WTC11 (cell line): ENCODE measurements around the gene MGMT. TPM values are rescaled to one million over a fixed set of nuclear protein-coding genes. Genes with fewer than 3 reads are reported as not detected.
A peak's percentile ranks its signal among the peaks of the same experiment; 100 is the strongest.

Source experiments
- ATAC-seq: fragments of 200-7000 bp; cut with Tn5 transposase; 2 replicates; pipeline ENCODE4 v1.10.0; 2021; ENCODE audit warnings: mild to moderate bottlenecking, moderate library complexity
- CTCF ChIA-PET: fragments of 300-600 bp; sonication (Branson Sonifier 250); formaldehyde crosslinking; loops from one replicate; lab custom pipeline; 2021; ENCODE audit warnings: antibody characterized with exemption; lab: Charles Lee
- POLR2A ChIA-PET: fragments of 350-600 bp; sonication (Branson Sonifier 250); formaldehyde crosslinking; loops from one replicate; lab custom pipeline; 2021; ENCODE audit warnings: antibody characterized with exemption; lab: Charles Lee
- DNase-seq: peaks from one replicate; pipeline ENCODE4 v3.0.0; 2021; ENCODE audit warnings: low spot score
- H3K27ac Mint-ChIP-seq: 2 replicates; pipeline ENCODE4 v1.8.0; 2021; ENCODE audit warnings: mixed read lengths
- H3K27me3 Mint-ChIP-seq: 2 replicates; pipeline ENCODE4 v1.8.0; 2021; ENCODE audit warnings: low read depth, mild to moderate bottlenecking, moderate library complexity, mixed read lengths
- H3K36me3 Mint-ChIP-seq: 2 replicates; pipeline ENCODE4 v1.8.0; 2021; ENCODE audit warnings: mixed read lengths
- H3K4me1 Mint-ChIP-seq: 2 replicates; pipeline ENCODE4 v1.8.0; 2022; ENCODE audit warnings: mixed read lengths
- H3K4me3 Mint-ChIP-seq: 2 replicates; pipeline ENCODE4 v1.8.0; 2021; ENCODE audit warnings: mild to moderate bottlenecking, moderate library complexity, mixed read lengths
- H3K9me3 Mint-ChIP-seq: 2 replicates; pipeline ENCODE4 v1.8.0; 2021; ENCODE audit warnings: mixed read lengths
- CREB1 ChIP-seq: sonication (generic); formaldehyde crosslinking; IDR thresholded peaks from 2 replicates; pipeline ENCODE4 v1.8.0; 2023; ENCODE audit warnings: mild to moderate bottlenecking, missing genetic modification reagents
- FOXP1 ChIP-seq: sonication (generic); formaldehyde crosslinking; IDR thresholded peaks from 2 replicates; pipeline ENCODE4 v1.8.0; 2022; ENCODE audit warnings: missing genetic modification reagents, mild to moderate bottlenecking, moderate library complexity, borderline replicate concordance
- GTF2I ChIP-seq: fragments of 250-450 bp; sonication (Bioruptor Pico); conservative IDR thresholded peaks from 2 replicates; pipeline ENCODE4 v1.4.0; 2021; ENCODE audit warnings: mild to moderate bottlenecking
- NFYB ChIP-seq: sonication (generic); formaldehyde crosslinking; conservative IDR thresholded peaks from 2 replicates; pipeline ENCODE4 v1.8.0; 2022; ENCODE audit warnings: low read depth, missing genetic modification reagents
- NR3C1 ChIP-seq: sonication (generic); formaldehyde crosslinking; conservative IDR thresholded peaks from 2 replicates; pipeline ENCODE4 v1.8.1; 2023; ENCODE audit warnings: low read depth, mild to moderate bottlenecking, missing genetic modification reagents
- OVOL2 ChIP-seq: fragments of 250-450 bp; sonication (Bioruptor Pico); IDR thresholded peaks from 2 replicates; pipeline ENCODE4 v1.9.0; 2021; ENCODE audit warnings: mild to moderate bottlenecking, borderline replicate concordance
- ZNF232 ChIP-seq: sonication (generic); formaldehyde crosslinking; IDR thresholded peaks from 2 replicates; pipeline ENCODE4 v1.8.0; 2022; ENCODE audit warnings: mild to moderate bottlenecking, missing genetic modification reagents
- total RNA-seq: library from RNA; stranded (reverse); gene quantifications from 3 replicates; pipeline ENCODE4 v1.2.3, GENCODE V29; 2021
- TF ChIP-seq, protein P1 (sequence below): sonication (generic); formaldehyde crosslinking; IDR thresholded peaks from 2 replicates; pipeline ENCODE4 v1.8.1; 2023; ENCODE audit warnings: mild to moderate bottlenecking, missing genetic modification reagents, borderline replicate concordance
- TF ChIP-seq, protein P2 (sequence below): sonication (generic); formaldehyde crosslinking; IDR thresholded peaks from 2 replicates; pipeline ENCODE4 v1.8.1; 2022; ENCODE audit warnings: mild to moderate bottlenecking, missing genetic modification reagents, moderate library complexity, borderline replicate concordance
- TF ChIP-seq, protein P3 (sequence below): sonication (generic); formaldehyde crosslinking; IDR thresholded peaks from 2 replicates; pipeline ENCODE4 v1.8.1; 2023; ENCODE audit warnings: mild to moderate bottlenecking, missing genetic modification reagents, moderate library complexity
- TF ChIP-seq, protein P4 (sequence below): sonication (generic); formaldehyde crosslinking; conservative IDR thresholded peaks from 2 replicates; pipeline ENCODE4 v1.8.1; 2023; ENCODE audit warnings: mild to moderate bottlenecking, low read depth, missing genetic modification reagents, moderate library complexity
- TF ChIP-seq, protein P5 (sequence below): sonication (generic); formaldehyde crosslinking; IDR thresholded peaks from 2 replicates; pipeline ENCODE4 v1.8.1; 2023; ENCODE audit warnings: mild to moderate bottlenecking, missing genetic modification reagents

Gene MGMT
- total RNA-seq, 1 experiment from 2014 or later = 11.8 TPM

DNA sequence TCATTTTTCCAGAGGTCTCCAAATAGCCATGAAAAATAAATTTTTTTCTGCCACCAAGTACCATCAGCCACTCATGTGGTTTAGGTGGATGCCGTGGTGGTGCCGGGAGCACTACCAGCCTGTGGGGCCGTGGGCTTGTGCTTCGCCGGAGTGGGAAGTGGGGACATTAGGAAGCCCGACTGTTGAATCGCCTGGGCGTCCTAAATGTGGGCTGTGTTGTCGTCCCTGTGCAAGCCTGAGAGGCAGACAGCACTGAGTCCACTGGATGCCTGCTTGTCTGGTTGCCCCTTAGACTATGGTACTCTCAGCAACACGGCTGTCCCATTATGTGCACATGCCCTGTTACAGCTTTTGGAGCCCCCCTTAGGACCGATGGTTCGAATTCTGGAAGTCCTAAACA, 59.9 kb downstream of the MGMT start:
- ChIA-PET CTCF (no interaction called here), POLR2A (no interaction called here)
- Mint-ChIP-seq H3K4me3 (no peak overlapping the region), H3K27ac (no peak overlapping the region), H3K9me3 (peaks cover 4% of the 10 kb centered on the region; the same call in 1 of the 2 replicates), H3K27me3 (no peaks in the 10 kb centered on the region), H3K36me3 (no peaks in the 10 kb centered on the region; the same call in 1 of the 2 replicates), H3K4me1 (peaks cover 30% of the 10 kb centered on the region)
- ATAC-seq = no peak
- TF ChIP-seq, protein P1, sequence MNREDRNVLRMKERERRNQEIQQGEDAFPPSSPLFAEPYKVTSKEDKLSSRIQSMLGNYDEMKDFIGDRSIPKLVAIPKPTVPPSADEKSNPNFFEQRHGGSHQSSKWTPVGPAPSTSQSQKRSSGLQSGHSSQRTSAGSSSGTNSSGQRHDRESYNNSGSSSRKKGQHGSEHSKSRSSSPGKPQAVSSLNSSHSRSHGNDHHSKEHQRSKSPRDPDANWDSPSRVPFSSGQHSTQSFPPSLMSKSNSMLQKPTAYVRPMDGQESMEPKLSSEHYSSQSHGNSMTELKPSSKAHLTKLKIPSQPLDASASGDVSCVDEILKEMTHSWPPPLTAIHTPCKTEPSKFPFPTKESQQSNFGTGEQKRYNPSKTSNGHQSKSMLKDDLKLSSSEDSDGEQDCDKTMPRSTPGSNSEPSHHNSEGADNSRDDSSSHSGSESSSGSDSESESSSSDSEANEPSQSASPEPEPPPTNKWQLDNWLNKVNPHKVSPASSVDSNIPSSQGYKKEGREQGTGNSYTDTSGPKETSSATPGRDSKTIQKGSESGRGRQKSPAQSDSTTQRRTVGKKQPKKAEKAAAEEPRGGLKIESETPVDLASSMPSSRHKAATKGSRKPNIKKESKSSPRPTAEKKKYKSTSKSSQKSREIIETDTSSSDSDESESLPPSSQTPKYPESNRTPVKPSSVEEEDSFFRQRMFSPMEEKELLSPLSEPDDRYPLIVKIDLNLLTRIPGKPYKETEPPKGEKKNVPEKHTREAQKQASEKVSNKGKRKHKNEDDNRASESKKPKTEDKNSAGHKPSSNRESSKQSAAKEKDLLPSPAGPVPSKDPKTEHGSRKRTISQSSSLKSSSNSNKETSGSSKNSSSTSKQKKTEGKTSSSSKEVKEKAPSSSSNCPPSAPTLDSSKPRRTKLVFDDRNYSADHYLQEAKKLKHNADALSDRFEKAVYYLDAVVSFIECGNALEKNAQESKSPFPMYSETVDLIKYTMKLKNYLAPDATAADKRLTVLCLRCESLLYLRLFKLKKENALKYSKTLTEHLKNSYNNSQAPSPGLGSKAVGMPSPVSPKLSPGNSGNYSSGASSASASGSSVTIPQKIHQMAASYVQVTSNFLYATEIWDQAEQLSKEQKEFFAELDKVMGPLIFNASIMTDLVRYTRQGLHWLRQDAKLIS (CRISPR knock-in tag) = no peak
- no peak for TF ChIP-seq GTF2I (CRISPR knock-in tag)
- TF ChIP-seq, protein P2, sequence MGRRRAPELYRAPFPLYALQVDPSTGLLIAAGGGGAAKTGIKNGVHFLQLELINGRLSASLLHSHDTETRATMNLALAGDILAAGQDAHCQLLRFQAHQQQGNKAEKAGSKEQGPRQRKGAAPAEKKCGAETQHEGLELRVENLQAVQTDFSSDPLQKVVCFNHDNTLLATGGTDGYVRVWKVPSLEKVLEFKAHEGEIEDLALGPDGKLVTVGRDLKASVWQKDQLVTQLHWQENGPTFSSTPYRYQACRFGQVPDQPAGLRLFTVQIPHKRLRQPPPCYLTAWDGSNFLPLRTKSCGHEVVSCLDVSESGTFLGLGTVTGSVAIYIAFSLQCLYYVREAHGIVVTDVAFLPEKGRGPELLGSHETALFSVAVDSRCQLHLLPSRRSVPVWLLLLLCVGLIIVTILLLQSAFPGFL (CRISPR knock-in tag) = no peak
- no peak for TF ChIP-seq CREB1 (CRISPR knock-in tag)
- no peak for TF ChIP-seq ZNF232 (CRISPR knock-in tag)
- TF ChIP-seq NR3C1 (CRISPR knock-in tag) = no peak
- TF ChIP-seq, protein P3, sequence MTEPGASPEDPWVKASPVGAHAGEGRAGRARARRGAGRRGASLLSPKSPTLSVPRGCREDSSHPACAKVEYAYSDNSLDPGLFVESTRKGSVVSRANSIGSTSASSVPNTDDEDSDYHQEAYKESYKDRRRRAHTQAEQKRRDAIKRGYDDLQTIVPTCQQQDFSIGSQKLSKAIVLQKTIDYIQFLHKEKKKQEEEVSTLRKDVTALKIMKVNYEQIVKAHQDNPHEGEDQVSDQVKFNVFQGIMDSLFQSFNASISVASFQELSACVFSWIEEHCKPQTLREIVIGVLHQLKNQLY (CRISPR knock-in tag) = no peak
- TF ChIP-seq, protein P4, sequence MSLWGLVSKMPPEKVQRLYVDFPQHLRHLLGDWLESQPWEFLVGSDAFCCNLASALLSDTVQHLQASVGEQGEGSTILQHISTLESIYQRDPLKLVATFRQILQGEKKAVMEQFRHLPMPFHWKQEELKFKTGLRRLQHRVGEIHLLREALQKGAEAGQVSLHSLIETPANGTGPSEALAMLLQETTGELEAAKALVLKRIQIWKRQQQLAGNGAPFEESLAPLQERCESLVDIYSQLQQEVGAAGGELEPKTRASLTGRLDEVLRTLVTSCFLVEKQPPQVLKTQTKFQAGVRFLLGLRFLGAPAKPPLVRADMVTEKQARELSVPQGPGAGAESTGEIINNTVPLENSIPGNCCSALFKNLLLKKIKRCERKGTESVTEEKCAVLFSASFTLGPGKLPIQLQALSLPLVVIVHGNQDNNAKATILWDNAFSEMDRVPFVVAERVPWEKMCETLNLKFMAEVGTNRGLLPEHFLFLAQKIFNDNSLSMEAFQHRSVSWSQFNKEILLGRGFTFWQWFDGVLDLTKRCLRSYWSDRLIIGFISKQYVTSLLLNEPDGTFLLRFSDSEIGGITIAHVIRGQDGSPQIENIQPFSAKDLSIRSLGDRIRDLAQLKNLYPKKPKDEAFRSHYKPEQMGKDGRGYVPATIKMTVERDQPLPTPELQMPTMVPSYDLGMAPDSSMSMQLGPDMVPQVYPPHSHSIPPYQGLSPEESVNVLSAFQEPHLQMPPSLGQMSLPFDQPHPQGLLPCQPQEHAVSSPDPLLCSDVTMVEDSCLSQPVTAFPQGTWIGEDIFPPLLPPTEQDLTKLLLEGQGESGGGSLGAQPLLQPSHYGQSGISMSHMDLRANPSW = no peak
- TF ChIP-seq FOXP1 = no peak
- TF ChIP-seq OVOL2 (CRISPR knock-in tag) = no peak
- DNase-seq = no peak

DNA sequence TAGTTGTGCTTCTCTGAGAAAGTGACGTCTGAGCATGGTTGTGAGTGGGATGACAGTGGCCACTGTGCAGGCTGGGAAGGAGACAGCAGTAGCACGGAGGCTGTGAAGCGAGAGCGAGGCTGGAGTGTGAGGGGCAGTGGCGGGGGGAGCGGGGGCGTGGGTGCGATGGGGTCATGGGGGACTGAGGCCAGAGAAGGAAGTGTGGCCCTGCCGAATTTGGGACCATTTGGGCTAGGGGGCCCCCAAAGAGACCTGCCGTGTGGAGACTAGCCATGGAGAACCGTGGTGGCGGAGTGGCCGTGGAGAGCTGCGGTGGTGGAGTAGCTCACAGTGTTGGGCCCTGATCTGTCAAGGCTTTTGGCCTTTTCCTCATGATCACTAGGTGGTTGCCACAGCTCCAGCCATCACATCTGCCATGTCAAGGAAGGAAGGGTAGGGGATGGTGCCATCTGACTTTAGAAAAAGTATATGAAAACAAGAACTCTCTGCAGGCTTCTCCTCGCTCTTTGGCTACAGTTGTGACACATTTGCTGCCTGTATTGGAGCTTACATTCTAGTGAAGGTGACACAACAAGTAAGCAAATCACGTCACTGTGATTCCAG, 61.4 kb downstream of the MGMT start:
- Mint-ChIP-seq H3K4me1 (peaks cover 31% of the 10 kb centered on the region), H3K27me3 (no peaks in the 10 kb centered on the region), H3K9me3 (peaks cover 4% of the 10 kb centered on the region; the same call in 1 of the 2 replicates), H3K4me3 (no peak overlapping the region), H3K27ac (no peak overlapping the region; the same call in 1 of the 2 replicates), H3K36me3 (no peaks in the 10 kb centered on the region; the same call in 1 of the 2 replicates)
- CTCF ChIA-PET = no interaction called here
- no peak for DNase-seq
- no peak for TF ChIP-seq ZNF232 (CRISPR knock-in tag)
- TF ChIP-seq GTF2I (CRISPR knock-in tag) = peak; percentile 69; the same call in 1 of the 2 replicates
- POLR2A ChIA-PET = no interaction called here
- ATAC-seq = no peak

DNA sequence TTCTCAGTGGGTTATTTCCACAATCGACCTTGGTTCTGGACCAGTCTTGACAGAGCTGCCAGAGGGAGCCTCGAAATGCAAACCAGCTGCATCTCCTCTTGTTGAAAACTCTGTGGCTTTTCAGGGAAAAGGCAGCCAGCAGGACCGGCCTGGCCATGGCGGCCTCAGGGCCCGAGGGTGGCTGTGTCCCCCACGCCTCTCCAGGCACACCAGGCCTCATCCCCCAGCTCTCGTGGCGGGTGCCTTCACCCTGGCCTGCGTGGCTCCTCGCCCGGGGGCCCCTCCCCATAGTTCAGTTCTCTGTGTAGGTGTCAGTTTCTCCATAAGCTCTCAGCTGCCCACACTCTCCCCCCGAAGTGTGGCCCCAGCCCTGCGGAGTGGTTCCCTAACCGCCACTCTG, 63.5 kb downstream of the MGMT start:
- Mint-ChIP-seq H3K36me3 (no peaks in the 10 kb centered on the region; the same call in 1 of the 2 replicates), H3K9me3 (peaks cover 4% of the 10 kb centered on the region; the same call in 1 of the 2 replicates), H3K27me3 (no peaks in the 10 kb centered on the region), H3K27ac (no peak overlapping the region), H3K4me1 (peaks cover 34% of the 10 kb centered on the region), H3K4me3 (no peak overlapping the region)
- DNase-seq (no peak), ATAC-seq (no peak)
- POLR2A ChIA-PET = no interaction called here
- no peak for TF ChIP-seq NFYB
- TF ChIP-seq, protein P5, sequence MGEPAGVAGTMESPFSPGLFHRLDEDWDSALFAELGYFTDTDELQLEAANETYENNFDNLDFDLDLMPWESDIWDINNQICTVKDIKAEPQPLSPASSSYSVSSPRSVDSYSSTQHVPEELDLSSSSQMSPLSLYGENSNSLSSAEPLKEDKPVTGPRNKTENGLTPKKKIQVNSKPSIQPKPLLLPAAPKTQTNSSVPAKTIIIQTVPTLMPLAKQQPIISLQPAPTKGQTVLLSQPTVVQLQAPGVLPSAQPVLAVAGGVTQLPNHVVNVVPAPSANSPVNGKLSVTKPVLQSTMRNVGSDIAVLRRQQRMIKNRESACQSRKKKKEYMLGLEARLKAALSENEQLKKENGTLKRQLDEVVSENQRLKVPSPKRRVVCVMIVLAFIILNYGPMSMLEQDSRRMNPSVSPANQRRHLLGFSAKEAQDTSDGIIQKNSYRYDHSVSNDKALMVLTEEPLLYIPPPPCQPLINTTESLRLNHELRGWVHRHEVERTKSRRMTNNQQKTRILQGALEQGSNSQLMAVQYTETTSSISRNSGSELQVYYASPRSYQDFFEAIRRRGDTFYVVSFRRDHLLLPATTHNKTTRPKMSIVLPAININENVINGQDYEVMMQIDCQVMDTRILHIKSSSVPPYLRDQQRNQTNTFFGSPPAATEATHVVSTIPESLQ (CRISPR knock-in tag) = no peak
- CTCF ChIA-PET = interaction anchor here (1.1 kb wide), 1 partner anchor 128 kb away, joined by 3 read pairs; no protein-coding TSS in a partner anchor
